Skeletal muscle cell (primary cell): Measurements from ENCODE around the gene TPPP2.
A peak's percentile ranks its signal among the peaks of the same experiment; 100 is the strongest.

Experiments
- DNase-seq: peaks from one replicate; pipeline ENCODE4 v3.0.0-alpha.2; 2010; ENCODE audit warnings: low read depth
- H3K4me3 ChIP-seq: 2 replicates; pipeline ENCODE4 v1.5.1; 2011; ENCODE audit warnings: low read depth, mild to moderate bottlenecking, control low read depth, low read length, moderate library complexity

TPPP2 gene

GRCh38 chr14:21015312-21015711 lies 14.7 kb upstream of the TPPP2 start:
- DNase-seq: no peak
- no peak overlapping the region for H3K4me3 ChIP-seq

DNA sequence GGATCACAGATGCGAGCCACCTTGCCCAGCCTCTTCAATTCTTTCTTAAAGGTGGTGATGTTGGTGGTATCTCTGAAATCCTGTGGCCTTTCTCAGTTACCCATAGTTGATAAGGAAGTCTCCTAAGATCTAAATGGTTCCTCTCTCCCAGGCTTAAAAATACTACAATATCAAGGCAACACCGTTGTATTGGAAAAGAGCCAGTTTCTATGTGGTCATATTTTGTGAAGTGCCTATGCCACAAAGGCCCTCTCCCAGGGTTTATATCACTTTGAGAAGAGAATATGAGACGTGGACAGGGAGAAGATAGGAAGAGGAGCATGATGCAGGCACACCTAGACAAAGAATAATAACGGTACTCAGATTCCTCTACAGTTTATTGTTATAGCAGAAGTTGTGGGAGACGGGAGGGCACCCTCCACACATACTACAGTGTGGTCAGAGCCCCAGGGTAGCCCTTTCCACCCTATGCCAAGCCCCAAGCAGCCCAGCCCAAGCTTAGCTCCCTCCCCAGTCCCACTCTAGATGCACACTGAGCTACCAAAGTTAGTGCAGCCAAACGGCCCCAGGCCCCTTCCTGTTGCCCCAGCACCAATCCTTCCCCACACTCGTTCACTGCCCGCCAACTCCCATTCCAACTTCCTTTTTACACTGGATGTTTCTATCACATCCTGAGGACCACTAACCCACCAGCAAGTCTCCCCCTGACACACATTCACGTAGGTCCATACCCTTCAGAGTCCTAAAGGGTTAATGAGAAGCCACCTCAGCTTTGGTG lies 13.4 kb upstream of the TPPP2 start:
- DNase-seq: no peak
- H3K4me3 ChIP-seq: no peak overlapping the region

DNA sequence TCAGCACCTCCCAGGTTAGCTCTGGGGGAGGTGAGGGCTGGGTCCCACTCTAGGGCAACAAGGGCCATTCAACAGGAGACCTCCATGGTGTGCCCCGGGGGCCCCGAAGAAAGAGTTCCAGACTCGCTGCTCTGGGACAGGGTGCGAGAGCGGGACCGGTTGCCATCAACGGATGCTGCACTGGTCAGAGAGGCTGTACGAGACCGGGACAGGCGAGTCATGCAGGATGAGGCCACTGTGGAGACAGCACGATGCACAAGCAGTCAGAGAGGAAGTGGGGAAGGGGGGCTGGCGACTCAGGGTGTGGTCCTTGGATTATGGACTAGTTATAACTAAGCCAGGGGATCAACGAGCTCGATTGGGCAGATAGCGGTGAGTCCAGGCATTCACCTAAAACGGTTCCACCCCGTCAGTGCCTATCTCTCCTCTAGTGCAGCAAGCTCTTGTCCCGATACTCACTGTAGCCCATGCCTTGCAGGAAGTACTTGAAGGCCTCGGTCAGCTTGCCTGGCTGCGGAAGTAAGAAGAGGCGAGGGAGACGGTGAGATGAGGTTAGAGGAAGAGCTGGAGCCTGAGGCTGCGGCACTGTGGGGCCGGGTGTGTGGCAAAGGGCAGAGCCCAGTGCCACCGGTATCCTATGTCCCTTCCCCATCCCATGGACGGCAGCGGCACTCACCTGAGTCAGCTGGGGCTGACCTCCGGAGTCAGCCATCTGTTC lies 12.3 kb upstream of the TPPP2 start:
- H3K4me3 ChIP-seq: no peak overlapping the region
- no peak for DNase-seq

- DNase-seq: no peak
- no peak overlapping the region for H3K4me3 ChIP-seq
Measured at GRCh38 chr14:21018286-21018685, 11.7 kb upstream of the TPPP2 start.

DNA sequence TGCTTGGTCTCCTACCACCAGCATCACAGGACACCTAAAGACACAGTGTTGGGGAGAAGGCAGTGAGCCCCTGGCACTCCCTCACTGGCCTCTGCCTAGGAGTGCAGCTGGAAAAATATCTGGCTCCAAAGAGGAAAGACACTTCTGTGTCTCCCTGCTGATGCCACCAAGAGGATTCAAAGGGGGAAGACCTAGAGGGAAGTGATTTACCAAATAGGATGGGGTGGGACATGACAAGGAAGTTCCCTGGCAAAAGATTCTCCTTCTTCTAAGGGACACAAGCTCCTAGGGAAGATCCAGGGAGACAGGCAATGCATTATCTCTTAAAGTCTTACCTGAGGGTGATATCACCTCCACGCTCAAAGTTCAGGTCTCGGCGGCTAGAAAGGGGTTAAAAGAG lies 11.2 kb upstream of the TPPP2 start:
- no peak overlapping the region for H3K4me3 ChIP-seq
- no peak for DNase-seq

- no peak for DNase-seq
- H3K4me3 ChIP-seq: no peak overlapping the region
Measured at GRCh38 chr14:21019366-21019765, 10.7 kb upstream of the TPPP2 start.

- H3K4me3 ChIP-seq: no peak overlapping the region
- DNase-seq: no peak
Measured at GRCh38 chr14:21020977-21021545, 9.0 kb upstream of the TPPP2 start.

DNA sequence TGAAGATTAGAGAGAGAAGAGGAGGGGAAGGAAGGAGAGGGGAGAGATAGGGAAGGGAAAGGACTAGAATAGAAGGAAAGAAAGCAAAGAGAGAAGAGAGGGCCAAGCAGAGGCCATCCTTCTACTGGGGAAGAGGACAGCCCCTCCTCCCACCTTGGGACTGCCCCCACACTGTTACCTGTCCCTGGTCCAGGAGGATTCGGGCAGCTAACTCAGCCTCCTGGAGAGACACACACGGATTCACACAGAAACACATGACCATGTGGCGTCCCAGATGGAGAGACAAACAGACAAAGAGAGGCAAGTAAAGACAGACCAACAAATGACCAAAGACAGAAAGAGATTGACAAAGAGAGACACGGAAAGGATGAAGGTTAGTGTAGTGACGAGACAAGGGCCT lies 7.3 kb upstream of the TPPP2 start:
- no peak for DNase-seq
- no peak overlapping the region for H3K4me3 ChIP-seq

- DNase-seq: no peak
- H3K4me3 ChIP-seq: no peak overlapping the region
Measured at GRCh38 chr14:21023174-21023573, 6.8 kb upstream of the TPPP2 start.

DNA sequence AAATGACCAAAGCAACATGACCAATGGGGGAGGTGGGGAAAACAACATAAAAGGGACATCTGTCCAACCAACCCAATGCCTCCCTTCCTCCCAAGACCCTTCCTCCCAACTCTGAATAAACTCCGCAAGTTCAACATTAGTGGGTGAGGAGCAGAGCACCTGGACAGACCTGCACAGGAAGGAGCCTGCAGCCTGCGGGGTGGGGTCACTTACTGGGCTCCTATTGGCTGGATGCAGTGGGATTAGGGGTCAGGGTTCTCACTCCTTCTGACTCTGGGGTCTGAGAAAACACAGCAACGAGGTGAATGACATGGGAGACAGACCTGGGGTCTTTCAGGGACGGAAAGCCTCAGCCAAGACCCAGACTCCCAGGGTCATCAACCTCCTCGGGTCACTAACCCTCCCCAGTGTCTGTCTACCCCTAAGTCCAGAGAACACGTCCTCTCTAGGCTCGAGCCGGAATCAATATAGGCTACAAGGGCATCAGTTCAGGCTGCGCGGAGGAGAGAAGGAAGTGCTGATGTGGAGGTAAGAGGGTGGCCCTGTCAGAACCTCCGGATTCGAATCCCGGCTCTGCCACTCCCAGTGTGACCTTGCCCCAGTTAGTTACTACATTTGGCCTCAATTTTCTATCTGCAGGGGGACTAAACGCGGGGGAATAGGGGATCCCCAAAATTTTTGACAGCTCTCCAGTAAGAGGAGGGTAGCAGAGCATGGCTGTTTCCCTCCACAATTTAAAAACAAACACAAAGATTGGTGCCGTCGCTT lies 6.0 kb upstream of the TPPP2 start:
- no peak for DNase-seq
- peak overlapping the region; percentile 51 for H3K4me3 ChIP-seq

- DNase-seq: no peak
- peak within 1 kb of the TSS; percentile 51 for H3K4me3 ChIP-seq
Measured at GRCh38 chr14:21024585-21025370, 5.2 kb upstream of the TPPP2 start, which contains the start of gene NDRG2. NDRG2 (minus strand) TSS chr14:21025061; CDS start chr14:21023315, 1,746 bp downstream.

DNA sequence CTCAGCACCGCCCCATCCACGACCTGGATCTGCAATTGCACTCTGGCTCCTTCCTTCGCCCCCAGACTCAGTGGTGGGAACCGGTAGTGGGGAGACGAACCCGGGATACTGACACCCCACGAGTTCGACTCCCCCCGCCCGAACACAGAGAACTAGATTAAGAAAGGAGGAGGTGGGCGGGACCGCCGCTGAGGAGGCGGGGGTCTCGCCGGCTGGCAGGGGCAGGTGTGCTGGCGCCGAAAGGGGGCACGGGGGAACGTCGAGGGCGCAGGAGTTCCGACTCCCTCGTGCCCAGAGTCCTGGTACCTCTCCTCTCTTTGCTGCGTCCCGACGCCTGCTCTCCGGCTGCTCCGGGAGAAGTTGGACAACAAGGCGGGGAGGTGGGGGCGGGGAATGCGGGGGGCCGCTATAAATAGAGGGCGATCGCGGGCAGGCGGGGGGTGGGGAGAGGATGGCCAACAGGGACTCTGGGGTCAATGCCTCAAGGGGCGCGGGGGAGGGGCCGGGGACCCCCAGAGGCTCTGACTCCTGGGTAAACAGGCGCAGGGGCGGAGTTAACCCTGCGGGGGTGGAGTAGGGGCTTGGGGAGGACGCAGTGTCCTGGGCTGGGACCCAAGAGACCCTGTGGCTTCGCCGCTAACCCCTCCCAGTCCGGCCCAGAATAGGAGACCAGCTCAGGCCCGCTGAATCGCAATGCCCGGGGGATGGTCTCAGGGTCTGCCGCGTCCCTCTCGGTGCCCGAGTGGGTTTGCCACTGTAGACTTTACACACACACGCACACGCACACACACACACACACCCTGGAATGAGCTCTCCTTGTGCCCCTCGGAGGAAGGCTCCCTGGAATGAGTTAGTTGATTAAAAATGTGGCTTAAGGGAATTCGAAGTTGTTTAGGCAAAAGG lies 4.4 kb upstream of the TPPP2 start:
- no peak for DNase-seq
- H3K4me3 ChIP-seq: peak overlapping the region; percentile 51

- DNase-seq: no peak
- H3K4me3 ChIP-seq: no peak overlapping the region
Measured at GRCh38 chr14:21026274-21026987, 3.6 kb upstream of the TPPP2 start.

GRCh38 chr14:21026988-21027315 lies 3.1 kb upstream of the TPPP2 start:
- no peak for DNase-seq
- no peak overlapping the region for H3K4me3 ChIP-seq

DNA sequence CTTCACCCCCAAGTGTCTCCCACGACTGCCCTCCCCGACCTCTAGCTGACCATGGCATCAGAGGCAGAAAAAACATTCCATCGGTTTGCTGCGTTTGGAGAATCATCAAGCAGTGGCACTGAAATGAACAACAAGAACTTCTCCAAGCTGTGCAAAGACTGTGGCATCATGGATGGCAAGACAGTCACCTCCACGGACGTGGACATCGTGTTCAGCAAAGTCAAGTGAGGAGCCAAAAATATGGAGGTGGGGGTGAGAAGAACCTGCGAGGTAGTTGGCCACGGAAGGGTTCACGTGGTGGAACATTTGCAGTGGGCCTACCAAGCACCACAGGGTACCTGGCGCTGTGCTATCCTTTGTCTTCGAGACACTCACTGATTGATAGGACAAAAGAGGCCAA lies 514 bp downstream of the TPPP2 start:
- DNase-seq: no peak
- no peak overlapping the region for H3K4me3 ChIP-seq

DNA sequence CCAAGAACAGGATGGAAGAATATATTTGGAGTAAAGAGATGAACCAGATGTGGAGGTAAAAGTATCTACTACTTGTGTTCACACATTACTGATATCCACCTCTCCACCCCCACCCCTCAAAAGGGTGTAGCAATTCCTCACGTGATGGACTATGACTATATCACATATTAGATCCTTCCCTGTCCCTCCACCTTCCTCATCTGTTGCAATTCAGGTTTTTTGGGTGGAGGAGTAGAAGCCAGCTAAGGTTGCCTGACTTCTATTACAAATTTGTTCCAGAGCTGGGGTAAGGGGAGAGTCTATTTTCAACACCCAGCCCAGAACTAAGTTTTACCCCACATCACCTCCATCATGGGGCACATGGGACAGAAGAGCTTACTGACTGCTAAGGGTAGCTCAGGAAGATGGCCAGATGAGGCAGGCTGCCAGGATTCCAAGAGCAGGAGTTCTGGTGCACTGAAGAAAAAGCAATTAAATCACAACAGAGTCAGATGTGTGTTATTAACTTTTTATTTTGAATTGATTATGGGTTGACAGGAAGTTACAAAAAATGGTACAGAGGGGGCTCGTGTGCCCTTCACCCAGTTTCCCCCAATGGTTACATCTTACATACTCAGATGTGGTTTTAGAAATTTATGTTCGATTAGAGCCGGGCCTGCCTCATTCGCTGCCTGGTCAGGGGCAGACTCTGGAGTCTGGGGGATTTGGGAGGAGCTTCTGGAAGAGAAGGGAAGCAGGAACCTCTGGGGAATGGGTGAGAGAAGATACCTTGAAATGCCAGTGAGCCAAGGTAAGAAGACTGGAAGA lies 2.5 kb downstream of the TPPP2 start:
- DNase-seq: no peak
- no peak overlapping the region for H3K4me3 ChIP-seq

DNA sequence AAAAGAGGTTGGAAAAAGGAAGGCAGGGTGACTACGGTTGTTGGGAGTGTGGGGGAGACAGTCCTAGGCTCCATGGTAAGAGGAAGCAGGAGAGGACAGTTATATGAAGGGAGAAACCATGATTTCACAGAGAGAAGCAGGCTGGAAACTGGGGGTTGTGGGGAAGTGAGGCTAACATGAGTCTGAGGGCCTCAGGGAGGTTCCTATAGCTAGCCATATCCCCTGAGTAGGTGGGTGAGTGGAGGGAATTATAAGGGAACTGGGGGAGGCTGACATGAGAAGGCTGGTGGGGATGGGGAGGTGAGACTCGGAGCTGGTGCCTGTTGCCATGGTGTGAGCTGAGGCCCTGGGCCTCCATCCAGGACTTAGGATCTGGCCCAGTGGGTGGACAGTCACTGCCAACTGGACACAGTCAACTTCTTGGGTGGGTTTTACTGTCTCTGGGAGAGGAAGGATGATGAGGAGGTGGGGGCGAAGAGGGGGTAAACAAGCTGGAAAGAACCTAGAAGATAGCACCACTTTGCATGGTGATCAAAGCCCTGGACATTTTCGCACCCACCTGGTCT lies 3.2 kb downstream of the TPPP2 start:
- no peak overlapping the region for H3K4me3 ChIP-seq
- no peak for DNase-seq
